ENCODE measurements around the gene TBPL1. TPM values are rescaled to one million over a fixed set of nuclear protein-coding genes. Genes with fewer than 3 reads are reported as not detected.

TBPL1 gene
- total and polyA plus RNA-seq, 10 of the 15 experiments (the other 5 are each of a cell fraction or from before 2014, with no cell fraction given): 34.6 to 71.2 (median 43.0) TPM

- no peak for TF ChIP-seq USF2 (IDR thresholded peaks at IDR 0.05; ENCODE audit: borderline replicate concordance, low read depth, low read length)
These were observed 50.5 kb downstream of the TBPL1 start (continued) for GRCh38 chr6:134003542-134003951.

- no peak for DNase-seq (ENCODE audit: low read depth, low spot score)
- RAD21 ChIA-PET (ENCODE audit: unreplicated experiment): no interaction called here
- CTCF ChIA-PET: interaction anchor here (2.3 to 2.8 kb wide), 3 partner anchors 81 to 92 kb away, joined by 8 to 12 read pairs (median 11); no protein-coding TSS in a partner anchor
- H2AFZ ChIP-seq (ENCODE audit: control insufficient read depth, low read depth, low read length): no peak overlapping the region
- H3K36me3 ChIP-seq (ENCODE audit: control insufficient read depth in 2 of 2, insufficient read depth in 2 of 2, low read length in 1 of 2): no peaks in the 10 kb centered on the region
- in situ Hi-C loops (cut with MboI) (no loop called here), intact Hi-C loops (cut with micrococcal nuclease; ENCODE audit: unreplicated experiment) (no loop called here)
- no peaks in the 10 kb centered on the region for H3K79me2 ChIP-seq (ENCODE audit: control insufficient read depth, insufficient read depth, low read length)
- no TSS peak for BruUV-seq (replicated peaks)
- WGBS (ENCODE audit: insufficient coverage, insufficient replicate concordance, low lambda C conversion rate, missing lambda C conversion rate): 41% methylated on average over 4 of the region's 4 CpGs
- H3K9me3 ChIP-seq (replicated peaks; ENCODE audit: control insufficient read depth, insufficient read depth, low read length): no peaks in the 10 kb centered on the region
- TF ChIP-seq ASH2L (IDR thresholded peaks at IDR 0.05; ENCODE audit: borderline replicate concordance, low read depth): no peak
- TF ChIP-seq LARP7 (IDR thresholded peaks at IDR 0.05): no peak
- TF ChIP-seq JUND (IDR thresholded peaks at IDR 0.05; ENCODE audit: low read depth, low read length): no peak
- TF ChIP-seq RAD51 (IDR thresholded peaks at IDR 0.05): no peak
- no peak for TF ChIP-seq SREBF1 (IDR thresholded peaks at IDR 0.05; ENCODE audit: low read length)
- no peak for TF ChIP-seq NFXL1 (IDR thresholded peaks at IDR 0.05; ENCODE audit: borderline replicate concordance)
- no peak for TF ChIP-seq FOS (IDR thresholded peaks at IDR 0.05; ENCODE audit: borderline replicate concordance, extremely low read depth, insufficient read length)
- no peak for FAIRE-seq
- H3K27ac ChIP-seq (ENCODE audit: control insufficient read depth, insufficient read depth): no peak overlapping the region
- no peaks in the 10 kb centered on the region for H3K4me1 ChIP-seq (ENCODE audit: control insufficient read depth, insufficient read depth, low read length)
- no peak for ATAC-seq
- H3K27me3 ChIP-seq (replicated peaks in 1 of 2; ENCODE audit: control insufficient read depth in 2 of 2, insufficient read depth in 2 of 2, low read length in 1 of 2): no peaks in the 10 kb centered on the region; a peak in 1 of 4 replicates
- no peak overlapping the region for H3K4me2 ChIP-seq (ENCODE audit: control insufficient read depth, insufficient read depth)
- H3K9ac ChIP-seq (ENCODE audit: control insufficient read depth, insufficient read depth, low read length): no peak overlapping the region
- POLR2A ChIA-PET: no interaction called here
- no peak overlapping the region for H3K4me3 ChIP-seq
- H4K20me1 ChIP-seq (ENCODE audit: control insufficient read depth, insufficient read depth): no peaks in the 10 kb centered on the region
- SMC1A ChIA-PET (ENCODE audit: uncharacterized antibody, unreplicated experiment): interaction anchor here (1.0 to 2.0 kb wide), 5 partner anchors 9 to 92 kb away, joined by 3 to 5 read pairs (median 3); no protein-coding TSS in a partner anchor
These were observed 51.7 kb downstream of the TBPL1 start for GRCh38 chr6:134004714-134005113.
